H1 (cell line): ENCODE measurements around the gene HGFAC. TPM values are rescaled to one million over a fixed set of nuclear protein-coding genes. Genes with fewer than 3 reads are reported as not detected.
A peak's percentile ranks its signal among the peaks of the same experiment; 100 is the strongest.

Source experiments
- CTCF ChIA-PET: fragments of 300-600 bp; sonication (Branson Sonifier 250); formaldehyde crosslinking; loops from one replicate; lab custom pipeline; 2021; ENCODE audit not compliant: partially characterized antibody; lab: Charles Lee
- POLR2A ChIA-PET: fragments of 300-600 bp; sonication (Branson Sonifier 250); formaldehyde crosslinking; loops from one replicate; lab custom pipeline; 2021; ENCODE audit warnings: inconsistent platforms; ENCODE audit not compliant: partially characterized antibody; lab: Charles Lee
- DNase-seq, 2 experiments: peaks; one replicate each; pipeline versions ENCODE4 v3.0.0 to v3.0.0-alpha.2; 2010 to 2022; ENCODE audit warnings: low spot score in 2 of 2, low read depth in 1 of 2, mixed read lengths in 1 of 2
- FAIRE-seq: peaks from 2 replicates; lab custom pipeline; 2011; peaks lifted over from hg19 to GRCh38; lab: Jason Lieb, UNC
- H2AFZ ChIP-seq: 2 replicates; pipeline ENCODE4 v1.8.1; 2012; ENCODE audit warnings: low read length, inconsistent platforms
- H2AK5ac ChIP-seq: 2 replicates; pipeline ENCODE4 v1.6.1; 2013; ENCODE audit warnings: low read depth, low read length
- H2BK120ac ChIP-seq: replicated peaks from 2 replicates; pipeline ENCODE3; 2013; ENCODE audit warnings: low read depth, low read length, inconsistent platforms
- H2BK12ac ChIP-seq: 2 replicates; pipeline ENCODE4 v1.6.1; 2013; ENCODE audit warnings: low read depth, low read length
- H2BK15ac ChIP-seq: 2 replicates; pipeline ENCODE4 v1.6.1; 2013; ENCODE audit warnings: low read length
- H2BK20ac ChIP-seq: 2 replicates; pipeline ENCODE4 v1.6.1; 2013; ENCODE audit warnings: low read length
- H2BK5ac ChIP-seq: 2 replicates; pipeline ENCODE4 v1.6.1; 2013; ENCODE audit warnings: low read depth, low read length
- H3K14ac ChIP-seq: 2 replicates; pipeline ENCODE4 v1.6.1; 2013; ENCODE audit warnings: inconsistent platforms; ENCODE audit not compliant: insufficient read length
- H3K18ac ChIP-seq: 2 replicates; pipeline ENCODE4 v1.6.1; 2013; ENCODE audit warnings: low read length; ENCODE audit errors: extremely low read depth
- H3K23ac ChIP-seq: 2 replicates; pipeline ENCODE4 v1.6.1; 2013; ENCODE audit warnings: inconsistent platforms; ENCODE audit not compliant: insufficient read length
- H3K23me2 ChIP-seq: 2 replicates; pipeline ENCODE4 v1.6.1; 2013; ENCODE audit warnings: low read depth, low read length
- H3K27ac ChIP-seq: 2 replicates; pipeline ENCODE4 v1.6.1; 2011; ENCODE audit warnings: low read depth, low read length, inconsistent platforms
- H3K27me3 ChIP-seq, 4 experiments: replicated peaks in 1 of 4; 1 replicate in 1 of 4; 2 replicates in 3 of 4; pipeline versions ENCODE4 v1.6.1 to v1.8.1; 2011 to 2013; ENCODE audit warnings: low read length in 3 of 4, mild to moderate bottlenecking in 3 of 4, inconsistent platforms in 2 of 4, mixed read lengths in 2 of 4, moderate library complexity in 1 of 4; ENCODE audit not compliant: control insufficient read depth in 3 of 4, insufficient read depth in 3 of 4; ENCODE audit errors: extremely low read depth in 1 of 4
- H3K36me3 ChIP-seq, 4 experiments: 2 replicates each; pipeline versions ENCODE4 v1.6.1 to v1.8.1; 2011 to 2013; ENCODE audit warnings: mild to moderate bottlenecking in 4 of 4, low read length in 3 of 4, moderate library complexity in 2 of 4, control low read depth in 1 of 4, inconsistent platforms in 1 of 4; ENCODE audit not compliant: insufficient read depth in 4 of 4, control insufficient read depth in 2 of 4
- H3K4ac ChIP-seq: replicated peaks from 2 replicates; pipeline ENCODE3; 2013; ENCODE audit warnings: low read length, low read depth, mixed read lengths, inconsistent platforms; ENCODE audit not compliant: insufficient read length
- H3K4me1 ChIP-seq, 4 experiments: replicated peaks in 1 of 4; 1 replicate in 1 of 4; 2 replicates in 3 of 4; pipeline versions ENCODE4 v1.6.1 to v1.8.1; 2011 to 2013; ENCODE audit warnings: low read length in 3 of 4, inconsistent platforms in 2 of 4, mixed read lengths in 1 of 4; ENCODE audit not compliant: insufficient read depth in 4 of 4, control insufficient read depth in 3 of 4
- H3K4me2 ChIP-seq, 2 experiments: 2 replicates each; pipeline versions ENCODE4 v1.6.1 to v1.8.1; 2011 to 2013; ENCODE audit warnings: low read depth in 2 of 2, low read length in 2 of 2, control low read depth in 1 of 2, inconsistent platforms in 1 of 2, mild to moderate bottlenecking in 1 of 2; ENCODE audit not compliant: insufficient read depth in 1 of 2
- H3K4me3 ChIP-seq, 4 experiments: fragments of 200-600, 300-600 bp in 1 of 4; sonication (generic), shearing (Covaris generic), sonication (Bioruptor Twin) in 1 of 4; 2 replicates each; pipeline versions ENCODE4 v1.5.1 to v1.8.1; 2011 to 2016; ENCODE audit warnings: low read length in 4 of 4, low read depth in 3 of 4, control low read depth in 2 of 4, inconsistent platforms in 2 of 4, mild to moderate bottlenecking in 2 of 4, mixed read lengths in 1 of 4, moderate library complexity in 1 of 4; ENCODE audit not compliant: insufficient read depth in 2 of 4; ENCODE audit errors: extremely low read depth in 1 of 4
- H3K56ac ChIP-seq: replicated peaks from 2 replicates; pipeline ENCODE3; 2013; ENCODE audit warnings: low read depth, mild to moderate bottlenecking, mixed read lengths, low read length, inconsistent platforms; ENCODE audit not compliant: insufficient read length
- H3K79me1 ChIP-seq: 2 replicates; pipeline ENCODE4 v1.6.1; 2013; ENCODE audit warnings: low read depth, low read length, control low read depth
- H3K79me2 ChIP-seq, 2 experiments: 2 replicates each; pipeline versions ENCODE4 v1.6.1 to v1.8.1; 2012 to 2013; ENCODE audit warnings: low read length in 2 of 2, mild to moderate bottlenecking in 2 of 2, inconsistent platforms in 1 of 2; ENCODE audit not compliant: insufficient read depth in 2 of 2, control insufficient read depth in 1 of 2
- H3K9ac ChIP-seq, 4 experiments: replicated peaks in 1 of 4; 1 replicate in 1 of 4; 2 replicates in 3 of 4; pipeline versions ENCODE4 v1.6.1 to v1.8.1; 2011 to 2013; ENCODE audit warnings: low read depth in 3 of 4, low read length in 3 of 4, control low read depth in 2 of 4, mild to moderate bottlenecking in 2 of 4, moderate library complexity in 2 of 4, inconsistent platforms in 1 of 4; ENCODE audit errors: extremely low read depth in 1 of 4
- H3K9me3 ChIP-seq, 2 experiments: 2 replicates each; pipeline versions ENCODE4 v1.6.1 to v1.8.1; 2012 to 2013; ENCODE audit warnings: mild to moderate bottlenecking in 2 of 2, moderate library complexity in 2 of 2, control low read depth in 1 of 2, inconsistent platforms in 1 of 2, low read depth in 1 of 2, low read length in 1 of 2, mixed read lengths in 1 of 2; ENCODE audit not compliant: insufficient read depth in 2 of 2
- H4K20me1 ChIP-seq, 2 experiments: replicated peaks in 1 of 2; 2 replicates each; pipeline versions ENCODE3 to v1.8.1; 2011 to 2013; ENCODE audit warnings: inconsistent platforms in 2 of 2, low read length in 2 of 2, mild to moderate bottlenecking in 1 of 2; ENCODE audit not compliant: insufficient read depth in 2 of 2, control insufficient read depth in 1 of 2
- H4K5ac ChIP-seq: 2 replicates; pipeline ENCODE4 v1.6.1; 2013; ENCODE audit warnings: low read length, low read depth, mixed read lengths, inconsistent platforms; ENCODE audit not compliant: insufficient read length
- H4K8ac ChIP-seq: 2 replicates; pipeline ENCODE4 v1.8.0; 2013; ENCODE audit warnings: mild to moderate bottlenecking, moderate library complexity, low read length, inconsistent platforms; ENCODE audit not compliant: insufficient read depth; ENCODE audit errors: extremely low read depth
- H4K91ac ChIP-seq: replicated peaks from 2 replicates; pipeline ENCODE3; 2013; ENCODE audit warnings: low read length, mixed read lengths, inconsistent platforms; ENCODE audit not compliant: insufficient read length
- CHD2 ChIP-seq: IDR thresholded peaks from 2 replicates; pipeline ENCODE4 v1.6.1; 2012; ENCODE audit warnings: low read length, improper control_type of control experiment
- WGBS, 2 experiments: shearing (Covaris generic) in 1 of 2; methylation state at CpG; one replicate each; pipeline versions ENCODE4 v1.1.6 to v1.1.7; 2013 to 2015; ENCODE audit warnings: low lambda C conversion rate in 2 of 2, mixed read lengths in 2 of 2, inconsistent platforms in 1 of 2, low coverage in 1 of 2, missing lambda C conversion rate in 1 of 2; ENCODE audit not compliant: insufficient replicate concordance in 2 of 2, insufficient coverage in 1 of 2, insufficient read length in 1 of 2; ENCODE audit errors: extremely low coverage in 1 of 2, missing lambda C conversion rate in 1 of 2; 5-methylcytosine and 5-hydroxymethylcytosine counted together
- polyA plus RNA-seq, 7 experiments: library from polyadenylated mRNA; depleted of rRNA in 3 of 7; stranded (reverse) in 5 of 7; unstranded in 2 of 7; fragments of >200 nt in 5 of 7; fragments of 200-250 nt in 2 of 7; gene quantifications; 1 replicate in 5 of 7; 2 replicates in 1 of 7; 4 replicates in 1 of 7; pipeline versions ENCODE4 v1.2.1 to v1.2.3, GENCODE V29; 2011 to 2013; ENCODE audit warnings: missing spikeins in 2 of 7, mixed read lengths in 2 of 7
- total RNA-seq: library from RNA; stranded (reverse); fragmentation: NEBNext Ultra II Directional; extraction: Animal tissue kit (Norgen Biotek cat#: 25700); gene quantifications from 2 replicates; pipeline ENCODE4 v1.2.1, GENCODE V29; 2021
- TF ChIP-seq, protein P1 (sequence below): IDR thresholded peaks from 2 replicates; pipeline ENCODE4 v1.6.1; 2012; ENCODE audit warnings: inconsistent platforms
- TF ChIP-seq, protein P2 (sequence below): IDR thresholded peaks from 2 replicates; pipeline ENCODE4 v1.6.1; 2012; ENCODE audit warnings: inconsistent platforms

HGFAC gene
- total and polyA plus RNA-seq, 2 of the 8 experiments (the other 6 are each of a cell fraction or from before 2014, with no cell fraction given): 0.14 to 0.15 TPM

DNA sequence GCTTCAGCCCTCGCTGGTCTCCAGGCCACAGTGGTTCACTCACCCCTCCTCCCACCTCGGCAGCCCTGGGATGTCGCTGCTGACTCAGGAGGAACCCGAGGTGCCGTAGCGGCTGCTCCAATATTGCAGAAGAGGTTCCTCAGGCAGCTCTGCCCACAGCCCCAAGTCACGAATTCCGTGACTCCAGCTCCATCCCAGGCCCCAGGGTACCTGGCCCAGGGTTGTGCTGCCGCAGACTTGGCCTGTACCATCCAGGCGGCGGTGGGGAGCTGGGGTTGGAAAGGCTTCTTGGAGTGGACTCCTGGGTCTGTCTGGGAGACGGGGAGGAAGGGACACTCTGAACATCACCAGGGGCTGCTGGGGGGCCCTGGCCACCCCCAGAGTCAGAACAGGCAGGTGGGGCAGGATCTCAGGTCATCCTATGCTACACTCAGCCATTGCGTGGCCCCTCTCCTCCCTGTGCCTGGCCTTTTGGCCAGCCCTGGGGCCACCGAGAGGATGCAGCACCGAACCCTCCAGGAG lies 728 bp upstream of the HGFAC start:
- H3K23ac ChIP-seq: no peak overlapping the region
- 86% methylated on average over 15 of the region's 15 CpGs; no CpG with 5 or more reads in 1 of the 2 experiments for WGBS, 2 experiments
- CTCF ChIA-PET: interaction anchor here (0.7 to 11.6 kb wide), 13 partner anchors 9 to 196 kb away, joined by 3 to 152 read pairs (median 4); no protein-coding TSS in a partner anchor
- TF ChIP-seq, protein P1, sequence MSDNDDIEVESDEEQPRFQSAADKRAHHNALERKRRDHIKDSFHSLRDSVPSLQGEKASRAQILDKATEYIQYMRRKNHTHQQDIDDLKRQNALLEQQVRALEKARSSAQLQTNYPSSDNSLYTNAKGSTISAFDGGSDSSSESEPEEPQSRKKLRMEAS: no peak
- TF ChIP-seq CHD2: no peak
- TF ChIP-seq, protein P2, sequence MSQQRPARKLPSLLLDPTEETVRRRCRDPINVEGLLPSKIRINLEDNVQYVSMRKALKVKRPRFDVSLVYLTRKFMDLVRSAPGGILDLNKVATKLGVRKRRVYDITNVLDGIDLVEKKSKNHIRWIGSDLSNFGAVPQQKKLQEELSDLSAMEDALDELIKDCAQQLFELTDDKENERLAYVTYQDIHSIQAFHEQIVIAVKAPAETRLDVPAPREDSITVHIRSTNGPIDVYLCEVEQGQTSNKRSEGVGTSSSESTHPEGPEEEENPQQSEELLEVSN: no peak

More for the DNA sequence above, 728 bp upstream of the HGFAC start:
- peak overlapping the region; percentile 68; the same call in 1 of the 2 replicates for H4K8ac ChIP-seq
- H2BK15ac ChIP-seq: no peak overlapping the region
- H3K27me3 ChIP-seq: no peaks in the 10 kb centered on the region; a peak in 1 of 7 replicates
- no peak overlapping the region for H2AK5ac ChIP-seq
- H2BK20ac ChIP-seq: no peak overlapping the region
- no peak for DNase-seq
- H3K4me1 ChIP-seq: no peaks in the 10 kb centered on the region
- H4K5ac ChIP-seq: no peak overlapping the region
- no peaks in the 10 kb centered on the region for H3K23me2 ChIP-seq
- no peaks in the 10 kb centered on the region for H3K36me3 ChIP-seq
- no peak overlapping the region for H2BK5ac ChIP-seq
- no peak overlapping the region for H4K91ac ChIP-seq
- no peak overlapping the region for H3K4me3 ChIP-seq
- H3K56ac ChIP-seq: no peak overlapping the region
- H2BK12ac ChIP-seq: no peak overlapping the region
- no peaks in the 10 kb centered on the region for H3K79me1 ChIP-seq
- POLR2A ChIA-PET: interaction anchor here (1.0 kb wide), 1 partner anchor 12 kb away, joined by 3 read pairs; no protein-coding TSS in a partner anchor
- H3K9me3 ChIP-seq: no peaks in the 10 kb centered on the region
- H3K9ac ChIP-seq: no peak overlapping the region
- H3K4me2 ChIP-seq: no peak overlapping the region
- no peak overlapping the region for H3K14ac ChIP-seq
- no peak overlapping the region for H3K18ac ChIP-seq
- H4K20me1 ChIP-seq: no peaks in the 10 kb centered on the region
- H3K27ac ChIP-seq: no peak overlapping the region
- no peak for FAIRE-seq
- no peaks in the 10 kb centered on the region for H3K79me2 ChIP-seq
- no peak overlapping the region for H3K4ac ChIP-seq
- no peak overlapping the region for H2BK120ac ChIP-seq
- H2AFZ ChIP-seq: no peak overlapping the region
